Trophoblast cell (in vitro differentiated cells and primary cell): ENCODE measurements around the gene FGD4.

Experiments
- DNase-seq, 2 donors: peaks; one replicate each; pipeline ENCODE4 v3.0.0-alpha.2; 2016
- H2AFZ ChIP-seq: 2 replicates; pipeline ENCODE4 v1.6.1; 2013; ENCODE audit warnings: low read length, moderate library complexity, mild to moderate bottlenecking; ENCODE audit not compliant: insufficient read depth, poor library complexity
- H2AK5ac ChIP-seq: 2 replicates; pipeline ENCODE4 v1.6.1; 2013; ENCODE audit warnings: mild to moderate bottlenecking, low read length
- H2BK120ac ChIP-seq: 2 replicates; pipeline ENCODE4 v1.6.1; 2013; ENCODE audit warnings: low read length, mild to moderate bottlenecking, moderate library complexity; ENCODE audit not compliant: insufficient read depth, poor library complexity
- H2BK12ac ChIP-seq: 2 replicates; pipeline ENCODE4 v1.6.1; 2013; ENCODE audit warnings: mild to moderate bottlenecking, low read length, moderate library complexity
- H2BK5ac ChIP-seq: 2 replicates; pipeline ENCODE4 v1.6.1; 2013; ENCODE audit warnings: low read length, low read depth, moderate library complexity, mild to moderate bottlenecking; ENCODE audit not compliant: poor library complexity
- H3K14ac ChIP-seq: 2 replicates; pipeline ENCODE4 v1.6.1; 2013; ENCODE audit warnings: mild to moderate bottlenecking, low read length
- H3K18ac ChIP-seq: 2 replicates; pipeline ENCODE4 v1.6.1; 2013; ENCODE audit warnings: mild to moderate bottlenecking, low read length
- H3K23ac ChIP-seq: 2 replicates; pipeline ENCODE4 v1.6.1; 2013; ENCODE audit warnings: low read length
- H3K27ac ChIP-seq: 2 replicates; pipeline ENCODE4 v1.5.1; 2013; ENCODE audit warnings: low read depth, mild to moderate bottlenecking, inconsistent platforms, low read length, moderate library complexity
- H3K27me3 ChIP-seq: 2 replicates; pipeline ENCODE4 v1.6.1; 2013; ENCODE audit warnings: inconsistent platforms, mild to moderate bottlenecking, low read length, moderate library complexity; ENCODE audit not compliant: insufficient read depth
- H3K36me3 ChIP-seq, 2 experiments: 1 replicate in 1 of 2; 2 replicates in 1 of 2; pipeline ENCODE4 v1.6.1; 2013; ENCODE audit warnings: low read length in 2 of 2, mild to moderate bottlenecking in 2 of 2, moderate library complexity in 1 of 2; ENCODE audit not compliant: insufficient read depth in 2 of 2, control insufficient read depth in 1 of 2
- H3K4ac ChIP-seq: 2 replicates; pipeline ENCODE4 v1.6.1; 2013; ENCODE audit warnings: low read depth, mild to moderate bottlenecking, low read length, moderate library complexity
- H3K4me1 ChIP-seq, 2 experiments: 1 replicate in 1 of 2; 2 replicates in 1 of 2; pipeline ENCODE4 v1.6.1; 2013; ENCODE audit warnings: low read length in 2 of 2, mild to moderate bottlenecking in 2 of 2, moderate library complexity in 1 of 2; ENCODE audit not compliant: insufficient read depth in 2 of 2, control insufficient read depth in 1 of 2
- H3K4me2 ChIP-seq: 2 replicates; pipeline ENCODE4 v1.6.1; 2013; ENCODE audit warnings: inconsistent platforms, mild to moderate bottlenecking, low read length, moderate library complexity
- H3K4me3 ChIP-seq: 2 replicates; pipeline ENCODE4 v1.5.1; 2013; ENCODE audit warnings: mild to moderate bottlenecking, low read depth, low read length, inconsistent platforms
- H3K79me1 ChIP-seq: one replicate; pipeline ENCODE4 v1.6.1; 2013; ENCODE audit warnings: low read length
- H3K79me2 ChIP-seq: 2 replicates; pipeline ENCODE4 v1.6.1; 2013; ENCODE audit warnings: low read length, mild to moderate bottlenecking; ENCODE audit not compliant: control insufficient read depth, insufficient read depth, poor library complexity
- H3K9ac ChIP-seq: 2 replicates; pipeline ENCODE4 v1.6.1; 2013; ENCODE audit warnings: mild to moderate bottlenecking, low read length
- H3K9me3 ChIP-seq: 2 replicates; pipeline ENCODE4 v1.6.1; 2013; ENCODE audit warnings: low read depth, mild to moderate bottlenecking, control low read depth, inconsistent platforms, low read length; ENCODE audit not compliant: insufficient read depth
- H4K12ac ChIP-seq: 2 replicates; pipeline ENCODE4 v1.6.1; 2013; ENCODE audit warnings: low read depth, mild to moderate bottlenecking, low read length, moderate library complexity
- H4K8ac ChIP-seq: 2 replicates; pipeline ENCODE4 v1.6.1; 2013; ENCODE audit warnings: low read depth, mild to moderate bottlenecking, low read length, moderate library complexity
- H4K91ac ChIP-seq: one replicate; pipeline ENCODE4 v1.6.1; 2013; ENCODE audit warnings: low read depth, mild to moderate bottlenecking, low read length, moderate library complexity
- WGBS: extraction: QIAGEN DNeasy Blood & Tissue Kit; methylation state at CpG from one replicate; pipeline ENCODE4 v1.1.7; 2013; ENCODE audit warnings: missing lambda C conversion rate; ENCODE audit not compliant: insufficient read length, insufficient coverage; ENCODE audit errors: extremely low coverage; 5-methylcytosine and 5-hydroxymethylcytosine counted together

Gene FGD4

DNA sequence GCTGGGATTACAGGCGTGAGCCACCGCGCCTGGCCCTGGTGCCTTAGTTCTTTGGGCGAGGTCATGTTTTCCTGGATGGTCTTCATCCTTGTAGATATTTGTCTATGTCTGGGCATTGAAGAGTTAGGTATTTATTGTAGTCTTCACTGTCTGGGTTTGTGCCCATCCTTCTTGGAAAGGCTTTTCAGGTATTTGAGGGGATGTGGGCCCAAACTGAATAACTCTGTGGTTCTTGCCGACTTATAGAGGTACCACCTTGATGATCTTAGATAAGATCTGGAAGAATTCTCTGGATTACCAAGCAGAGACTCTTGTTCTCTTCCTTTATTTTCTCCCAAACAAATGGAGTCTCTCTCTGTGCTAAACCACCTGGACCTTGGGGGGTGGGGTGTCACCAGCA lies 18.9 kb downstream of the FGD4 start:
- Histone ChIP-seq H3K27ac (no peak overlapping the region), H3K23ac (no peak overlapping the region), H3K4me3 (no peak overlapping the region), H4K12ac (no peak overlapping the region), H3K9ac (no peak overlapping the region), H3K18ac (no peak overlapping the region), H3K79me1 (no peaks in the 10 kb centered on the region), H4K91ac (peak overlapping the region; percentile 48), H3K4me2 (no peak overlapping the region), H2AFZ (no peak overlapping the region), H3K27me3 (no peaks in the 10 kb centered on the region), H4K8ac (peak overlapping the region; percentile 33), H3K4ac (no peak overlapping the region), H3K9me3 (peaks cover 2% of the 10 kb centered on the region), H2BK12ac (peak overlapping the region; percentile 2), H3K79me2 (peaks cover 2% of the 10 kb centered on the region), H2BK120ac (peak overlapping the region; percentile 20), H3K4me1 (peaks cover 15 to 16% of the 10 kb centered on the region in 2 experiments), H3K14ac (no peak overlapping the region), H2AK5ac (no peak overlapping the region), H3K36me3 (no peaks in the 10 kb centered on the region), H2BK5ac (no peak overlapping the region)
- no CpG with 5 or more reads among the region's 5 CpGs for WGBS
- DNase-seq, result peak; percentile 73 to 86

DNA sequence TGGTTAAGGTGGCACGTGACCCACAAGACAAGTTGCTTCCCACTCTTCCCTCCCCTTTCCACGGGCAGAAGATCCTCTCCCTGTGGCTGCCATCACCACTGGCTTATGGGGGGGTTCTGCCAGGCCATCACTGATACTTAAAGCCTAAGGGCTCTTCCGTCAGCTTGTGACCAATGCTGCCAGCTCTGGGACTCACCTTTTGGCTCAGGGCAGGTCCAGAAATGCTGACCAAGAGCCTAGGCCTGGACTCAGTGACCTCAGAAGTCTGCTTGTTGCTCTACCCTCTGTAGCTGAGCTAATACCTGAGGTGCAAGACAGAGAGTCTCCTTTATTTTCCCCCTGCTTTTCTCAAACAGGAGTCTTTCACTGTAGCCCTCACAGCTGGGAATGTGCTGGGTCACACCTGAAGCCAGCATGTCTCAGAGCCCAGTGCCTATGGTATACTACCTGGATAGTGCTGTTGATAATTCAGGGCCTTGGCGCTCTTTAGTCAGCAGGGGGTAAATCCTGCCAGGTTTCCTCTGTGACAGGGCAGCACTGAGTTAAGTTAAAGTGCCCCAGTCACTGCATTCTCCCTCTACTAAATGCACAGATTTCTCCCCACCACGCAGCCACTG lies 19.7 kb downstream of the FGD4 start:
- Histone ChIP-seq H3K4ac (peak overlapping the region; percentile 51), H2BK120ac (peak overlapping the region; percentile 20), H3K4me3 (no peak overlapping the region), H3K79me1 (no peaks in the 10 kb centered on the region), H3K79me2 (peaks cover 2% of the 10 kb centered on the region), H2BK12ac (peak overlapping the region; percentile 2), H3K9ac (no peak overlapping the region), H3K27me3 (no peaks in the 10 kb centered on the region), H2BK5ac (no peak overlapping the region), H3K27ac (no peak overlapping the region), H3K18ac (peak overlapping the region; percentile 46), H4K8ac (no peak overlapping the region), H3K36me3 (no peaks in the 10 kb centered on the region), H4K91ac (peak overlapping the region; percentile 48), H3K4me2 (no peak overlapping the region), H3K9me3 (peaks cover 2% of the 10 kb centered on the region), H4K12ac (no peak overlapping the region), H3K14ac (peak overlapping the region; percentile 63), H2AK5ac (no peak overlapping the region), H2AFZ (no peak overlapping the region), H3K4me1 (peaks cover 15 to 16% of the 10 kb centered on the region in 2 experiments), H3K23ac (no peak overlapping the region)
- no CpG with 5 or more reads among the region's 5 CpGs for WGBS
- DNase-seq, result peak; percentile 50 to 54

DNA sequence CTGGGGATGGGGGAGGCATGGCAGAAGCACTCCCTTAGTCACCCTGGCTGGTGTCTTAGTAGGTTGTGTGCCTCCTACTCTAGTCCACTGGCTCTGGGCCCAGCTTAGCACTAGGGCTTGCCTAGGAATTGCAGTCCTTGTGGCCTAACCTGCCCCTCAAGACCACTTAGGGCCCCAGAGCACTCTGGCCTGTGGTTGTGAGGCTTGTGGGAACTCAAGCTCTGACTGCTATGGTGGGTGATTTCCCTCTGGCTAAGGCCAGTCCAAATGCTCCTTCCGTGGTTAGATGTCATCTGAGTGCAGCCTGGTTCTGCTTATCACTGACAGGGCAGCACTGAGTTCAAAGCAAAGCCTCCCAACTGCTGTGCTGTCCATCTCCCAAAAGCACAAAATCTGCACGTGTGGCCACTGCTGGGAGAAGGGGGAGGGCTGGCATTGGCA lies 20.2 kb downstream of the FGD4 start:
- Histone ChIP-seq H3K4ac (no peak overlapping the region), H4K8ac (no peak overlapping the region), H3K79me2 (peaks cover 2% of the 10 kb centered on the region), H3K18ac (peak overlapping the region; percentile 12), H3K27ac (no peak overlapping the region), H2AK5ac (no peak overlapping the region), H3K36me3 (no peaks in the 10 kb centered on the region), H3K14ac (no peak overlapping the region), H3K4me2 (no peak overlapping the region), H2BK12ac (no peak overlapping the region), H2BK120ac (no peak overlapping the region), H3K27me3 (no peaks in the 10 kb centered on the region), H3K4me3 (no peak overlapping the region), H3K4me1 (peaks cover 15 to 16% of the 10 kb centered on the region in 2 experiments), H4K91ac (no peak overlapping the region), H4K12ac (no peak overlapping the region), H3K9ac (no peak overlapping the region), H2BK5ac (no peak overlapping the region), H3K23ac (peak overlapping the region; percentile 62), H2AFZ (no peak overlapping the region), H3K9me3 (peaks cover 2% of the 10 kb centered on the region), H3K79me1 (no peaks in the 10 kb centered on the region)
- WGBS, result no CpG with 5 or more reads among the region's 2 CpGs
- DNase-seq, result no peak

DNA sequence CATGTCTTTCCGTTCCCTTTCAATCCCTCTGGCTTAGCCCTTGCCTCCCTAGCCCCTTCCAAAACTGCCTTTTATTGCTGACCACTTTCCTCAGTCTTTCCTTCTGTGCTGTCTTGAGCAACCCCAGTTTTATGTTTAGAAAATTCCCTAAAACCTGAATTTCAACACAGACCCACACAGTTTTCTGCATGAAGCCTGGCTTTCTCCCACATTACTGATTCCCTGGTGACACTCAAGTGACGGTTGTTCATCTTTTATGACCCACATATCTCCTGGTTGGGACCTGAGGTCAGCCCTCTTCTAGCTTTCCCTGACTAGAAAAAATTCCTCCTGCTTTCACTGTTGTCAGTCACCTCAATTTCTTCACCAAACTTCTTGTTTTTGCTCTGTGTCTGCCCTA lies 21.0 kb downstream of the FGD4 start:
- no CpG with 5 or more reads among the region's 2 CpGs for WGBS
- Histone ChIP-seq H3K23ac (peak overlapping the region; percentile 93), H3K4me1 (peaks cover 15 to 16% of the 10 kb centered on the region in 2 experiments), H3K18ac (no peak overlapping the region), H3K79me2 (peaks cover 2% of the 10 kb centered on the region), H2BK120ac (no peak overlapping the region), H4K91ac (no peak overlapping the region), H3K27me3 (no peaks in the 10 kb centered on the region), H2AFZ (no peak overlapping the region), H3K4ac (no peak overlapping the region), H2BK5ac (no peak overlapping the region), H2BK12ac (no peak overlapping the region), H3K4me2 (no peak overlapping the region), H3K79me1 (no peaks in the 10 kb centered on the region), H3K9me3 (peaks cover 2% of the 10 kb centered on the region), H3K27ac (no peak overlapping the region), H2AK5ac (no peak overlapping the region), H3K4me3 (no peak overlapping the region), H3K36me3 (no peaks in the 10 kb centered on the region), H4K8ac (no peak overlapping the region), H3K14ac (no peak overlapping the region), H3K9ac (peak overlapping the region; percentile 59), H4K12ac (no peak overlapping the region)
- DNase-seq, result no peak
